Chondrocyte (in vitro differentiated cells): ENCODE data around the gene CENPV. TPM values are rescaled to one million over a fixed set of nuclear protein-coding genes. Genes with fewer than 3 reads are reported as not detected.
A peak's percentile ranks its signal among the peaks of the same experiment; 100 is the strongest.
"Not testable (repeated sequence)": the region's sequence is repeated elsewhere in the genome, so short reads cannot be mapped to it uniquely, and the experiment has no call there.

Experiments
- DNase-seq: peaks from one replicate; pipeline ENCODE4 v3.0.0; 2021; ENCODE audit warnings: mixed read lengths, low spot score
- H3K27ac Mint-ChIP-seq: one replicate; pipeline ENCODE4 v1.8.0; 2021; ENCODE audit warnings: mild to moderate bottlenecking, moderate library complexity, mixed read lengths; ENCODE audit not compliant: unreplicated experiment
- H3K27me3 Mint-ChIP-seq: 2 replicates; pipeline ENCODE4 v1.8.0; 2021; ENCODE audit warnings: low read depth, mixed read lengths
- H3K36me3 Mint-ChIP-seq: 2 replicates; pipeline ENCODE4 v1.8.0; 2021; ENCODE audit warnings: low read depth, mixed read lengths
- H3K4me1 Mint-ChIP-seq: 2 replicates; pipeline ENCODE4 v1.8.0; 2021; ENCODE audit warnings: low read depth, mild to moderate bottlenecking, mixed read lengths
- H3K4me3 Mint-ChIP-seq: one replicate; pipeline ENCODE4 v1.8.0; 2021; ENCODE audit warnings: mild to moderate bottlenecking, moderate library complexity, mixed read lengths; ENCODE audit not compliant: unreplicated experiment
- H3K9me3 Mint-ChIP-seq: 2 replicates; pipeline ENCODE4 v1.8.0; 2021; ENCODE audit warnings: low read depth, mixed read lengths
- CTCF ChIP-seq: fragments of 200-600 bp; sonication (generic); IDR thresholded peaks from 2 replicates; pipeline ENCODE4 v1.5.0; 2021; ENCODE audit warnings: antibody characterized with exemption, mild to moderate bottlenecking, moderate library complexity
- total RNA-seq: library from RNA; stranded (reverse); gene quantifications from 3 replicates; pipeline ENCODE4 v1.2.1, GENCODE V29; 2021

CENPV gene
- total RNA-seq, 1 donor from 2014 or later = 12.3 TPM

- Mint-ChIP-seq H3K9me3 (no peaks in the 10 kb centered on the region), H3K27ac (no peak overlapping the region), H3K4me3 (no peak overlapping the region), H3K27me3 (no peaks in the 10 kb centered on the region), H3K4me1 (no peaks in the 10 kb centered on the region), H3K36me3 (peaks cover 5% of the 10 kb centered on the region)
- DNase-seq = no peak
- TF ChIP-seq CTCF = no peak
Measured at GRCh38 chr17:16313139-16314090, 39.9 kb downstream of the CENPV start.

- H3K4me1 Mint-ChIP-seq, H3K9me3 Mint-ChIP-seq, H3K27ac Mint-ChIP-seq, DNase-seq, H3K36me3 Mint-ChIP-seq, H3K27me3 Mint-ChIP-seq, H3K4me3 Mint-ChIP-seq: not testable (repeated sequence)
Measured at GRCh38 chr17:16312061-16312460, 41.2 kb downstream of the CENPV start.

- Mint-ChIP-seq H3K9me3 (no peaks in the 10 kb centered on the region), H3K27ac (no peak overlapping the region), H3K4me1 (peaks cover 2% of the 10 kb centered on the region), H3K36me3 (peaks cover 10% of the 10 kb centered on the region), H3K27me3 (no peaks in the 10 kb centered on the region), H3K4me3 (no peak overlapping the region)
- no peak for DNase-seq
- TF ChIP-seq CTCF = no peak
Measured at GRCh38 chr17:16306211-16306610, 47.1 kb downstream of the CENPV start.

- H3K4me1 Mint-ChIP-seq = peaks cover 2% of the 10 kb centered on the region
- no peak overlapping the region for H3K27ac Mint-ChIP-seq
- H3K9me3 Mint-ChIP-seq = no peaks in the 10 kb centered on the region
- H3K4me3 Mint-ChIP-seq = no peak overlapping the region
- peaks cover 8% of the 10 kb centered on the region for H3K36me3 Mint-ChIP-seq
- DNase-seq = peak; percentile 15
- no peaks in the 10 kb centered on the region for H3K27me3 Mint-ChIP-seq
- peak; percentile 74 for TF ChIP-seq CTCF
Measured at GRCh38 chr17:16304830-16305229, 48.4 kb downstream of the CENPV start.

GRCh38 chr17:16302856-16303255 lies 50.4 kb downstream of the CENPV start:
- DNase-seq = no peak
- Mint-ChIP-seq H3K27me3 (no peaks in the 10 kb centered on the region), H3K27ac (no peak overlapping the region), H3K4me3 (no peak overlapping the region), H3K4me1 (peaks cover 2% of the 10 kb centered on the region), H3K9me3 (no peaks in the 10 kb centered on the region), H3K36me3 (peaks cover 8% of the 10 kb centered on the region)
- TF ChIP-seq CTCF = no peak
